Ovary (tissue), 9 donors: ENCODE data around the gene CELF1. TPM values are rescaled to one million over a fixed set of nuclear protein-coding genes. Genes with fewer than 3 reads are reported as not detected.
"Not testable (repeated sequence)": the region's sequence is repeated elsewhere in the genome, so short reads cannot be mapped to it uniquely, and the experiment has no call there.

Experiments
- DNase-seq, 5 donors: peaks; one replicate each; pipeline ENCODE4 v3.0.0-alpha.2; 2019 to 2020
- H3K27ac ChIP-seq, 2 donors: fragments of 200-600 bp; one replicate each; pipeline versions ENCODE4 v1.5.1 to v1.8.0; 2019 to 2022
- H3K27me3 ChIP-seq: fragments of 200-600 bp; one replicate; pipeline ENCODE4 v1.8.0; 2022
- H3K36me3 ChIP-seq: fragments of 200-600 bp; sonication (generic); one replicate; pipeline ENCODE4 v1.5.1; 2019
- H3K4me1 ChIP-seq: one replicate; pipeline ENCODE4 v1.8.1; 2013; ENCODE audit warnings: mild to moderate bottlenecking, moderate library complexity; ENCODE audit not compliant: insufficient read depth
- H3K4me3 ChIP-seq: fragments of 200-600 bp; sonication (generic); one replicate; pipeline ENCODE4 v1.5.1; 2017
- H3K9me3 ChIP-seq, 2 donors: fragments of 200-600 bp in 1 of 2; sonication (generic) in 1 of 2; one replicate each; pipeline versions ENCODE4 v1.5.1 to v1.8.1; 2013 to 2019; ENCODE audit warnings: mild to moderate bottlenecking in 1 of 2, moderate library complexity in 1 of 2
- CTCF ChIP-seq, 3 donors: fragments of 450-650 bp in 2 of 3; fragments of 200-600 bp in 1 of 3; IDR thresholded peaks; one replicate each; pipeline versions ENCODE4 v1.5.1 to v1.8.0; 2016 to 2022; ENCODE audit warnings: antibody characterized with exemption in 3 of 3, mild to moderate bottlenecking in 1 of 3
- EP300 ChIP-seq: sonication (generic); formaldehyde crosslinking; IDR thresholded peaks from one replicate; pipeline ENCODE4 v1.6.1; 2017; ENCODE audit warnings: antibody characterized with exemption
- POLR2A ChIP-seq: fragments of 450-650 bp; IDR thresholded peaks from one replicate; pipeline ENCODE4 v1.6.1; 2017; ENCODE audit warnings: antibody characterized with exemption, mild to moderate bottlenecking, moderate library complexity
- WGBS, 3 donors: extraction: QIAGEN DNeasy Blood & Tissue Kit in 1 of 3; methylation state at CpG; one replicate each; pipeline versions ENCODE4 v1.1.5 to v1.1.7; 2013 to 2017; 5-methylcytosine and 5-hydroxymethylcytosine counted together
- intact Hi-C, 4 donors: fragments of 100-400 bp; cut with DNase I; formaldehyde crosslinking; loops; one replicate each; pipeline versions ENCODE4 v1.11.0 to v1.15.1; 2022 to 2023
- polyA plus RNA-seq, 2 donors: library from polyadenylated mRNA; stranded (reverse); fragments of 200-250 nt in 1 of 2; fragments of 350-450 nt in 1 of 2; fragmentation: Illumina TruSeq in 1 of 2; extraction: RNeasy Lipid Tissue Mini Kit (QIAGEN cat#74804) in 1 of 2; gene quantifications; one replicate each; pipeline ENCODE4 v1.2.3, GENCODE V29; 2013 to 2014
- total RNA-seq, 7 donors: library from RNA; depleted of rRNA in 2 of 7; stranded (reverse); fragments of >200 nt in 2 of 7; fragmentation: NEBNext Ultra II Directional in 3 of 7; extraction: Animal tissue kit (Norgen Biotek cat#: 25700) in 3 of 7; gene quantifications; one replicate each; pipeline versions ENCODE4 v1.1.0 to v1.2.4, GENCODE V29; 2016 to 2023
- donor health status: DM: no; HTN: no; CAD: no; lungs with moderate emphysema.
- donor health status: DM: no; HTN: no; CAD: no.
- donor health status: Bipolar disorder and iron deficiency.
- donor health status: DM: yes; HTN: yes; CAD: no.
- donor health status: DM: no; HTN: no; CAD: no.
- donor health status: DM: yes; HTN: yes; CAD: no.

Gene CELF1
- total and polyA plus RNA-seq, 9 donors = 25.0 to 109 (median 71.5) TPM

- H3K9me3 ChIP-seq = no peaks in the 10 kb centered on the region
- DNase-seq = no peak
- H3K4me3 ChIP-seq = no peak overlapping the region
- no peak overlapping the region for H3K27ac ChIP-seq
- 88 to 97% (median 93%) methylated on average over 1 of the region's 1 CpG for WGBS, 3 donors
- TF ChIP-seq EP300 (no peak), CTCF (IDR thresholded peaks at IDR 0.05) (no peak), POLR2A (no peak)
- H3K4me1 ChIP-seq = no peaks in the 10 kb centered on the region
- intact Hi-C loops = no loop called here
- no peaks in the 10 kb centered on the region for H3K27me3 ChIP-seq
- no peaks in the 10 kb centered on the region for H3K36me3 ChIP-seq
These were observed 5.8 kb upstream of the CELF1 start for GRCh38 chr11:47558695-47559094.

GRCh38 chr11:47557004-47557403 lies 4.1 kb upstream of the CELF1 start:
- intact Hi-C loops, H3K9me3 ChIP-seq, H3K4me1 ChIP-seq, H3K4me3 ChIP-seq, H3K27me3 ChIP-seq, H3K36me3 ChIP-seq, H3K27ac ChIP-seq: not testable (repeated sequence)
- peak in 1 of 5 donors; percentile 3 for DNase-seq
- 93 to 96% (median 95%) methylated on average over 12 of the region's 12 CpGs for WGBS, 3 donors

- 0 to 8% (median 4%) methylated on average over 9 of the region's 9 CpGs for WGBS, 3 donors
- Histone ChIP-seq H3K4me3 (peak overlapping the region; percentile 92), H3K9me3 (no peaks in the 10 kb centered on the region), H3K4me1 (peaks cover 12% of the 10 kb centered on the region), H3K27me3 (no peaks in the 10 kb centered on the region), H3K27ac (peak overlapping the region; percentile 70 to 75), H3K36me3 (no peaks in the 10 kb centered on the region)
- TF ChIP-seq EP300 = no peak
- no peak for TF ChIP-seq POLR2A
- no peak for TF ChIP-seq CTCF (IDR thresholded peaks at IDR 0.05)
- intact Hi-C loops = no loop called here
- DNase-seq = no peak
These were observed 443 bp upstream of the CELF1 start for GRCh38 chr11:47553406-47553743.

- intact Hi-C loops = no loop called here
- Histone ChIP-seq H3K9me3 (no peaks in the 10 kb centered on the region), H3K27ac (peak overlapping the region; percentile 70 to 75), H3K4me1 (peaks cover 14% of the 10 kb centered on the region), H3K4me3 (peak overlapping the region; percentile 92), H3K27me3 (no peaks in the 10 kb centered on the region), H3K36me3 (no peaks in the 10 kb centered on the region)
- peak in 2 of 5 donors; percentile 26 to 55 for DNase-seq
- TF ChIP-seq CTCF (IDR thresholded peaks at IDR 0.05) = no peak
- no peak for TF ChIP-seq EP300
- no peak for TF ChIP-seq POLR2A
- 1% methylated on average over 22 of the region's 22 CpGs for WGBS, 3 donors
These were observed 821 bp downstream of the CELF1 start for GRCh38 chr11:47552056-47552565.

GRCh38 chr11:47551086-47551485 lies 1.8 kb downstream of the CELF1 start:
- Histone ChIP-seq H3K9me3 (no peaks in the 10 kb centered on the region), H3K27me3 (no peaks in the 10 kb centered on the region), H3K4me3 (no peak overlapping the region), H3K27ac (no peak overlapping the region), H3K4me1 (peaks cover 14% of the 10 kb centered on the region), H3K36me3 (no peaks in the 10 kb centered on the region)
- DNase-seq = no peak
- TF ChIP-seq EP300 = no peak
- no peak for TF ChIP-seq CTCF (IDR thresholded peaks at IDR 0.05)
- no peak for TF ChIP-seq POLR2A
- intact Hi-C loops = no loop called here
